C4-2B (cell line): Measurements from ENCODE around the gene PIGB.
"Not testable (repeated sequence)": the region's sequence is repeated elsewhere in the genome, so short reads cannot be mapped to it uniquely, and the experiment has no call there.

Experiments
- CTCF ChIP-seq: fragments of 450-650 bp; conservative IDR thresholded peaks from 2 replicates; pipeline ENCODE4 v1.5.1; 2017; ENCODE audit warnings: mild to moderate bottlenecking
- ZFX ChIP-seq: fragments of 450-650 bp; IDR thresholded peaks from 2 replicates; pipeline ENCODE4 v1.6.1; 2017

GRCh38 chr15:55302801-55303200 is 16.2 kb upstream of the PIGB start:
- not testable (repeated sequence) for TF ChIP-seq CTCF, ZFX
